ENCODE measurements around the gene PRCD.
"Not testable (repeated sequence)": the region's sequence is repeated elsewhere in the genome, so short reads cannot be mapped to it uniquely, and the experiment has no call there.

DNA sequence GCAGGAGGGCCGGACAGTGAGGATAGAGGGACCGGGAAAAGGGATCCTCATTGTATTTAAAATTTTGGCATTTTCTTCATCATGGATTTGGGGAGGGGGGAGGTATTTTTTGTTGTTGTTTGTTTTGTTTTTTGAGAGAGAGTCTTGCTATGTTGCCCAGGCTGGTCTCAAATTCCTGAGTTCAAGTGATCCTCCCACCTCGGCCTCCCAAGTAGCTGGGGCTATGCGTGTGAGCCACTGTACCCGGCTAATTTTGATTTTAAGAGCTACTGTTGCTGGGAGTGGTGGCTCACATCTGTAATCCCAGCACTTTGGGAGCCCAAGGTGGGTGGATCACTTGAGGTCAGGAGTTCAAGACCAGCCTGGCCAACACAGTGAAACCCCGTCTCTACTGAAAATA, 25.5 kb upstream of the PRCD start:
- not testable (repeated sequence) for TF ChIP-seq POLR2A (IDR thresholded peaks at IDR 0.05)
- TF ChIP-seq, protein P1, sequence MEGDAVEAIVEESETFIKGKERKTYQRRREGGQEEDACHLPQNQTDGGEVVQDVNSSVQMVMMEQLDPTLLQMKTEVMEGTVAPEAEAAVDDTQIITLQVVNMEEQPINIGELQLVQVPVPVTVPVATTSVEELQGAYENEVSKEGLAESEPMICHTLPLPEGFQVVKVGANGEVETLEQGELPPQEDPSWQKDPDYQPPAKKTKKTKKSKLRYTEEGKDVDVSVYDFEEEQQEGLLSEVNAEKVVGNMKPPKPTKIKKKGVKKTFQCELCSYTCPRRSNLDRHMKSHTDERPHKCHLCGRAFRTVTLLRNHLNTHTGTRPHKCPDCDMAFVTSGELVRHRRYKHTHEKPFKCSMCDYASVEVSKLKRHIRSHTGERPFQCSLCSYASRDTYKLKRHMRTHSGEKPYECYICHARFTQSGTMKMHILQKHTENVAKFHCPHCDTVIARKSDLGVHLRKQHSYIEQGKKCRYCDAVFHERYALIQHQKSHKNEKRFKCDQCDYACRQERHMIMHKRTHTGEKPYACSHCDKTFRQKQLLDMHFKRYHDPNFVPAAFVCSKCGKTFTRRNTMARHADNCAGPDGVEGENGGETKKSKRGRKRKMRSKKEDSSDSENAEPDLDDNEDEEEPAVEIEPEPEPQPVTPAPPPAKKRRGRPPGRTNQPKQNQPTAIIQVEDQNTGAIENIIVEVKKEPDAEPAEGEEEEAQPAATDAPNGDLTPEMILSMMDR (IDR thresholded peaks at IDR 0.05) = not testable (repeated sequence)

Measured in esophagus squamous epithelium (tissue), 4 donors.